GM12878 (cell line): ENCODE measurements around the gene RPL22. TPM values are rescaled to one million over a fixed set of nuclear protein-coding genes. Genes with fewer than 3 reads are reported as not detected.

ENCODE experiments used
- ATAC-seq: fragments of 200-7000 bp; cut with Tn5 transposase; 3 replicates; pipeline ENCODE4 v1.9.1; 2020; ENCODE audit warnings: mild to moderate bottlenecking, moderate library complexity
- BruUV-seq: library from RNA; stranded (reverse); fragments of 400-500 nt; replicated peaks from 2 replicates; lab custom pipeline; 2021; lab: Mats Ljungman, UMichigan
- CTCF ChIA-PET: fragments of 300-600 bp; sonication (Branson Sonifier 250); formaldehyde crosslinking; extraction: SDS; loops from one replicate; lab custom pipeline; 2021; ENCODE audit warnings: inconsistent platforms; lab: Yijun Ruan, JAX
- POLR2A ChIA-PET: fragments of 350-600 bp; formaldehyde crosslinking; extraction: SDS; loops from one replicate; lab custom pipeline; 2021; ENCODE audit warnings: inconsistent platforms; lab: Charles Lee
- RAD21 ChIA-PET: fragments of 300-600 bp; sonication (Branson Sonifier 250); formaldehyde crosslinking; loops from one replicate; lab custom pipeline; 2023; ENCODE audit warnings: antibody characterized with exemption; ENCODE audit not compliant: unreplicated experiment; lab: Charles Lee
- SMC1A ChIA-PET: fragments of 300-600 bp; sonication (Branson Sonifier 250); formaldehyde crosslinking; loops from one replicate; lab custom pipeline; 2023; ENCODE audit not compliant: unreplicated experiment, uncharacterized antibody; lab: Charles Lee
- DNase-seq: peaks from one replicate; pipeline ENCODE4 v3.0.0-alpha.2; 2011; ENCODE audit warnings: low read depth, low spot score
- FAIRE-seq: peaks from 3 replicates; lab custom pipeline; 2011; peaks lifted over from hg19 to GRCh38; lab: Jason Lieb, UNC
- H2AFZ ChIP-seq: 2 replicates; pipeline ENCODE4 v1.6.0; 2011; ENCODE audit warnings: low read depth, low read length, control low read depth; ENCODE audit not compliant: control insufficient read depth
- H3K27ac ChIP-seq: 2 replicates; pipeline ENCODE4 v1.5.1; 2011; ENCODE audit warnings: control low read depth; ENCODE audit not compliant: control insufficient read depth, insufficient read depth
- H3K27me3 ChIP-seq, 2 experiments: replicated peaks in 1 of 2; 2 replicates each; pipeline versions ENCODE4 v1.6.0 to v1.6.1; 2011; ENCODE audit warnings: low read length in 1 of 2; ENCODE audit not compliant: control insufficient read depth in 2 of 2, insufficient read depth in 2 of 2
- H3K36me3 ChIP-seq, 2 experiments: 2 replicates each; pipeline ENCODE4 v1.5.1; 2011; ENCODE audit warnings: low read length in 1 of 2; ENCODE audit not compliant: control insufficient read depth in 2 of 2, insufficient read depth in 2 of 2
- H3K4me1 ChIP-seq: 2 replicates; pipeline ENCODE4 v1.6.1; 2011; ENCODE audit warnings: mild to moderate bottlenecking, low read length, moderate library complexity, mixed read lengths; ENCODE audit not compliant: control insufficient read depth, insufficient read depth
- H3K4me2 ChIP-seq: 2 replicates; pipeline ENCODE4 v1.6.0; 2011; ENCODE audit warnings: control low read depth; ENCODE audit not compliant: control insufficient read depth, insufficient read depth
- H3K4me3 ChIP-seq: fragments of 200-600 bp; sonication (generic); 2 replicates; pipeline ENCODE4 v1.5.1; 2016
- H3K79me2 ChIP-seq: 2 replicates; pipeline ENCODE4 v1.6.0; 2011; ENCODE audit warnings: low read length; ENCODE audit not compliant: control insufficient read depth, insufficient read depth
- H3K9ac ChIP-seq: 2 replicates; pipeline ENCODE4 v1.8.0; 2011; ENCODE audit warnings: low read length, control low read depth, mixed read lengths; ENCODE audit not compliant: control insufficient read depth, insufficient read depth
- H3K9me3 ChIP-seq: replicated peaks from 3 replicates; pipeline ENCODE4 v1.5.1; 2011; ENCODE audit warnings: mild to moderate bottlenecking, low read length; ENCODE audit not compliant: control insufficient read depth, insufficient read depth
- H4K20me1 ChIP-seq: 2 replicates; pipeline ENCODE4 v1.6.0; 2011; ENCODE audit not compliant: control insufficient read depth, insufficient read depth
- ASH2L ChIP-seq: fragments of 300-600, 200-600 bp; sonication (generic); IDR thresholded peaks from 2 replicates; pipeline ENCODE4 v1.6.1; 2017; ENCODE audit warnings: low read depth, mild to moderate bottlenecking, borderline replicate concordance
- CBX5 ChIP-seq: sonication (generic); IDR thresholded peaks from 2 replicates; pipeline ENCODE4 v1.6.1; 2016; ENCODE audit warnings: low read depth, moderate library complexity, mild to moderate bottlenecking, inconsistent platforms
- CTCF ChIP-seq, 3 experiments: IDR thresholded peaks in 2 of 3; conservative IDR thresholded peaks in 1 of 3; 2 replicates each; pipeline ENCODE4 v1.5.1; 2011; ENCODE audit warnings: low read depth in 3 of 3, low read length in 3 of 3, mild to moderate bottlenecking in 3 of 3, control low read depth in 2 of 3, moderate library complexity in 2 of 3, inconsistent platforms in 1 of 3, mixed read lengths in 1 of 3; ENCODE audit not compliant: control insufficient read depth in 2 of 3, insufficient read depth in 1 of 3; ENCODE audit errors: extremely low read depth in 1 of 3
- E2F8 ChIP-seq: fragments of 450-650 bp; IDR thresholded peaks from 2 replicates; pipeline ENCODE4 v1.6.1; 2018; ENCODE audit warnings: mild to moderate bottlenecking, low read depth, moderate library complexity; ENCODE audit not compliant: partially characterized antibody
- NFXL1 ChIP-seq: fragments of 450-650 bp; IDR thresholded peaks from 2 replicates; pipeline ENCODE4 v1.6.1; 2017; ENCODE audit warnings: antibody characterized with exemption, mild to moderate bottlenecking, borderline replicate concordance
- RUNX3 ChIP-seq: IDR thresholded peaks from 2 replicates; pipeline ENCODE4 v1.6.1; 2012; ENCODE audit warnings: low read length, inconsistent platforms
- ZBTB33 ChIP-seq: fragments of 450-650 bp; IDR thresholded peaks from 2 replicates; pipeline ENCODE4 v1.6.1; 2017; ENCODE audit warnings: mild to moderate bottlenecking
- WGBS: methylation state at CpG from one replicate; pipeline ENCODE4 v1.1.6; 2016; ENCODE audit warnings: low lambda C conversion rate; ENCODE audit not compliant: insufficient replicate concordance, insufficient coverage; ENCODE audit errors: missing lambda C conversion rate; 5-methylcytosine and 5-hydroxymethylcytosine counted together
- in situ Hi-C: fragments of 300-500 bp; cut with MboI; formaldehyde crosslinking; loops from 9 replicates; pipeline ENCODE4 v1.14.3; 2018; ENCODE audit warnings: mixed read lengths
- intact Hi-C: fragments of 100-400 bp; cut with micrococcal nuclease; formaldehyde crosslinking; loops from one replicate; pipeline ENCODE4 v1.14.2; 2022; ENCODE audit not compliant: unreplicated experiment
- polyA plus RNA-seq, 11 experiments: library from polyadenylated mRNA; depleted of rRNA in 4 of 11; unstranded in 6 of 11; stranded (reverse) in 5 of 11; fragments of >200 nt; fragmentation: Nextera tagmentation in 4 of 11; fragmentation: Illumina TruSeq in 1 of 11; extraction: Ambion mirVana in 4 of 11; extraction: Trizol in 1 of 11; gene quantifications; 1 replicate in 1 of 11; 2 replicates in 10 of 11; pipeline versions ENCODE4 v1.2.1 to v1.2.3, GENCODE V29; 2011 to 2016; ENCODE audit warnings: inconsistent platforms in 2 of 11, missing spikeins in 2 of 11, low read depth in 1 of 11
- total RNA-seq, 4 experiments: library from RNA; depleted of rRNA in 3 of 4; stranded (reverse); fragments of >200 nt in 3 of 4; fragmentation: Illumina TruSeq in 1 of 4; extraction: Trizol in 1 of 4; gene quantifications; 2 replicates each; pipeline versions ENCODE4 v1.2.1 to v1.2.3, GENCODE V29; 2013 to 2021

RPL22 gene
- total and polyA plus RNA-seq, 10 of the 15 experiments (the other 5 are each of a cell fraction or from before 2014, with no cell fraction given) = 191 to 560 (median 430) TPM

- H3K4me1 ChIP-seq = no peaks in the 10 kb centered on the region
- TF ChIP-seq CTCF (IDR thresholded peaks at IDR 0.05 in 2 of 3, conservative IDR thresholded peaks at IDR 0.05 in 1 of 3; ENCODE audit: control insufficient read depth in 2 of 3, extremely low read depth in 1 of 3, insufficient read depth in 1 of 3, low read depth in 3 of 3, low read length in 3 of 3) (0 out of 6 replicates have a peak, but pooled peaks of 1 of the 3 experiments have one; percentile 5), RUNX3 (no peak)
- no peak overlapping the region for H2AFZ ChIP-seq
- peaks cover 22% of the 10 kb centered on the region for H4K20me1 ChIP-seq
- no peak overlapping the region for H3K4me2 ChIP-seq
- ATAC-seq (peak; percentile 58), FAIRE-seq (no peak), DNase-seq (no peak)
- ChIA-PET POLR2A (no interaction called here), SMC1A (no interaction called here), CTCF (no interaction called here), RAD21 (interaction anchor here (1.5 kb wide), 1 partner anchor 61 kb away, joined by 4 read pairs; no protein-coding TSS in a partner anchor)
- no peak overlapping the region for H3K27ac ChIP-seq
- 49% methylated on average over 6 of the region's 6 CpGs for WGBS
- H3K9me3 ChIP-seq = no peaks in the 10 kb centered on the region
- no TSS peak for BruUV-seq
- H3K36me3 ChIP-seq = peaks cover 7 to 17% of the 10 kb centered on the region in 2 experiments
- no peak overlapping the region for H3K4me3 ChIP-seq
- H3K9ac ChIP-seq = no peak overlapping the region
- intact Hi-C loops (no loop called here), in situ Hi-C loops (no loop called here)
- peaks cover 0 to 3% of the 10 kb centered on the region in 2 experiments; a peak in 2 of 4 replicates for H3K27me3 ChIP-seq
- H3K79me2 ChIP-seq = no peaks in the 10 kb centered on the region; the same call in none of the 2 replicates
Measured at GRCh38 chr1:6183520-6183989, 15.8 kb downstream of the RPL22 start.

GRCh38 chr1:6181347-6181770 lies 18.0 kb downstream of the RPL22 start:
- ChIA-PET POLR2A (no interaction called here), CTCF (no interaction called here), SMC1A (no interaction called here), RAD21 (no interaction called here)
- no peaks in the 10 kb centered on the region for H3K79me2 ChIP-seq
- H3K36me3 ChIP-seq = peaks cover 3 to 12% of the 10 kb centered on the region in 2 experiments
- H4K20me1 ChIP-seq = peaks cover 14% of the 10 kb centered on the region
- no peak overlapping the region for H3K27ac ChIP-seq
- no peaks in the 10 kb centered on the region for H3K9me3 ChIP-seq
- H3K9ac ChIP-seq = no peak overlapping the region
- no peak overlapping the region for H3K4me3 ChIP-seq
- DNase-seq (no peak), ATAC-seq (peak; percentile 12; the same call in 1 of the 3 replicates), FAIRE-seq (no peak)
- in situ Hi-C loops = no loop called here
- WGBS = 31% methylated on average over 10 of the region's 10 CpGs
- H2AFZ ChIP-seq = no peak overlapping the region
- intact Hi-C loops = no loop called here
- H3K4me2 ChIP-seq = no peak overlapping the region
- peaks cover 0 to 5% of the 10 kb centered on the region in 2 experiments; a peak in 2 of 4 replicates for H3K27me3 ChIP-seq
- no TSS peak for BruUV-seq
- TF ChIP-seq NFXL1 = no peak
- no peak for TF ChIP-seq CBX5
- TF ChIP-seq E2F8 = no peak
- no peak for TF ChIP-seq ZBTB33
- no peak for TF ChIP-seq ASH2L
- H3K4me1 ChIP-seq = no peaks in the 10 kb centered on the region
